Stimulated activated naive B cell treated with anti-CD40 and anti-IgM and Interleukin-4, amounts not matched to agents 10 μg/mL and 1 μg/mL and 100 μg/mL, for 72 hours (primary cell): ENCODE measurements around the gene ANKRD61.
"Not testable (repeated sequence)": the region's sequence is repeated elsewhere in the genome, so short reads cannot be mapped to it uniquely, and the experiment has no call there.

Experiments used
- ATAC-seq, 2 donors: fragments of 150-1000 bp; cut with Tn5 transposase; replicated peaks; 2 replicates each; pipeline ENCODE4 v1.10.0; 2021; ENCODE audit warnings: moderate library complexity in 1 of 2
- DNase-seq: peaks from one replicate; pipeline ENCODE4 v3.0.0; 2021
- H3K27ac Mint-ChIP-seq: one replicate; pipeline ENCODE4 v1.8.0; 2022; ENCODE audit warnings: mild to moderate bottlenecking, mixed read lengths
- H3K27me3 Mint-ChIP-seq, 2 donors: one replicate each; pipeline ENCODE4 v1.8.0; 2022; ENCODE audit warnings: mixed read lengths in 2 of 2
- H3K36me3 Mint-ChIP-seq, 2 donors: one replicate each; pipeline ENCODE4 v1.8.0; 2022; ENCODE audit warnings: mixed read lengths in 2 of 2, mild to moderate bottlenecking in 1 of 2
- H3K4me1 Mint-ChIP-seq, 2 donors: one replicate each; pipeline ENCODE4 v1.8.0; 2022; ENCODE audit warnings: mixed read lengths in 2 of 2, mild to moderate bottlenecking in 1 of 2
- H3K4me3 Mint-ChIP-seq, 2 donors: one replicate each; pipeline ENCODE4 v1.8.0; 2022; ENCODE audit warnings: mild to moderate bottlenecking in 2 of 2, mixed read lengths in 2 of 2, moderate library complexity in 1 of 2
- H3K9me3 Mint-ChIP-seq, 2 donors: one replicate each; pipeline ENCODE4 v1.8.0; 2022; ENCODE audit warnings: mixed read lengths in 2 of 2, mild to moderate bottlenecking in 1 of 2

ANKRD61 gene

GRCh38 chr7:6022707-6023106 lies 8.5 kb upstream of the ANKRD61 start:
- Mint-ChIP-seq H3K36me3 (peaks cover 60 to 77% of the 10 kb centered on the region in 2 donors), H3K27ac (no peak overlapping the region), H3K9me3 (no peaks in the 10 kb centered on the region), H3K27me3 (no peaks in the 10 kb centered on the region), H3K4me1 (peaks cover 25 to 26% of the 10 kb centered on the region in 2 donors), H3K4me3 (no peak overlapping the region)
- DNase-seq (no peak), ATAC-seq (no peak)

- no peak overlapping the region for H3K4me3 Mint-ChIP-seq
- peaks cover 25 to 26% of the 10 kb centered on the region in 2 donors for H3K4me1 Mint-ChIP-seq
- DNase-seq (no peak), ATAC-seq (no peak)
- no peaks in the 10 kb centered on the region for H3K27me3 Mint-ChIP-seq
- H3K9me3 Mint-ChIP-seq, result no peaks in the 10 kb centered on the region
- peaks cover 61 to 84% of the 10 kb centered on the region in 2 donors for H3K36me3 Mint-ChIP-seq
- peak overlapping the region; percentile 21 for H3K27ac Mint-ChIP-seq
Observed at GRCh38 chr7:6023974-6024435, 7.2 kb upstream of the ANKRD61 start.

DNA sequence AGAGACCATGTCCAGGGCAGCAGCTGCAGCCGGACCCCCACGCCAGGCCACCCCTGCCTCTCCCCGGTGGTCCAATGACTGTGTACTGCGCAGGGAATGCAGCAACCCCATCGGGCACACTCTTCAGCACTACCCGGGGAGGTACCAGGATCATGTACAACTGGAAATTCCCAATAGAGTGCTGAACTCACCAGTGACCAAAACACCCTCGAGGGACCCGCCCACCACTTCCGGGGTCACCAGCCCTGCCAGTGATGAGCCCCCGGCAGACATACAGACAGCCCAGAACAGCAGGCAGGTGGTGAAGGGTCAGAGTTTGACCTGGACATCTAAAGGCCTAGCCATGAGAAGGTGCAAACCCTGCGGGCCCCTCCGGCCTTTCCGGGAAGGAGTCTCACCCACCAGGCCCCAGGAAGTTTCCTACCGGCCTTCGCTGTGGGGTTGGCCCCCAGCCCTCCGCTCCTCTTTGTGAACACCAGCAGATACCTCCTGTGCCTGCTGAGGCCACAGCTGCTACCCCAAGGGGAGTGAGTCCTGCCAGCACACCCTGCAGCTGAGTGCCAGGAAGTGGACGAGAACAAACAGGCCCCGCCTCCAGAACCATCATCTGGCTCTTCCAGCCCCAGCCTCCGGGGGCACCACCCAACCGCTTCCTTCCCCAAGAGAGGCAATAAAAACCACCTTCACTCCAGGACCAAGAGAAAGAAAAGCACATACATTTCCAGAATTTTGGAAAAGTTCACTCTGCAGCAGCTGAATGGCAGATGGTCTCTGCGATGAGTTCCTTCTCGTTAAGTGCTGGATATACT lies 5.0 kb upstream of the ANKRD61 start:
- peak overlapping the region; percentile 84 for H3K4me3 Mint-ChIP-seq
- peak; percentile 86 for ATAC-seq
- H3K36me3 Mint-ChIP-seq, result peaks cover 52 to 70% of the 10 kb centered on the region in 2 donors
- H3K9me3 Mint-ChIP-seq, result no peaks in the 10 kb centered on the region
- H3K4me1 Mint-ChIP-seq, result peaks cover 25 to 26% of the 10 kb centered on the region in 2 donors
- H3K27ac Mint-ChIP-seq, result peak overlapping the region; percentile 96
- no peaks in the 10 kb centered on the region for H3K27me3 Mint-ChIP-seq
- peak; percentile 65 for DNase-seq

DNA sequence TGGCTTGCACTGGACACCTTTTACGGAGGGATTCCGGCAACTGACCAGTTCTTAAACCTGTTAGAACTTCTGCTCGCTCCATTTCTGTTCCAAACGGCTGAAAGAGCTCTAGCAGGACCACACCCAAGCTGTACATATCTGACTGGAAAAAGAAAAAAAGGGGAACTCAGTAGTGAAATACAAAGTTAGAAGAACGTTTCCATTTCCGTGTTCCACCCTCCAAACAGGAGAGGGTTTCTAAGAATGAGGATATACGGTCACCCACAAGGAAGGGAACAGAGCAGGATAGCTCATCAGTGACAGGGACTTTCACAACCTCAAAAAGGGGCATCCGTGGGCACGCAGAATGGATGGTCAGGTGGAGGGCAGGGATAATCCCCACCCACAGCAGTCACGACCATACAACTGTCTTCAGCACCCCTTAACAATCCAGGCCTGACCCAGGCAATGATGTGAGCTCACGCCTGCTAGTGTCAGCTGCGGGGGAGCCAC lies 4.3 kb upstream of the ANKRD61 start:
- ATAC-seq (peak; percentile 77), DNase-seq (peak; percentile 67)
- peaks cover 51 to 70% of the 10 kb centered on the region in 2 donors for H3K36me3 Mint-ChIP-seq
- H3K4me3 Mint-ChIP-seq, result peak overlapping the region; percentile 84
- peak overlapping the region; percentile 96 for H3K27ac Mint-ChIP-seq
- H3K27me3 Mint-ChIP-seq, result no peaks in the 10 kb centered on the region
- H3K9me3 Mint-ChIP-seq, result no peaks in the 10 kb centered on the region
- H3K4me1 Mint-ChIP-seq, result peaks cover 28 to 32% of the 10 kb centered on the region in 2 donors

DNA sequence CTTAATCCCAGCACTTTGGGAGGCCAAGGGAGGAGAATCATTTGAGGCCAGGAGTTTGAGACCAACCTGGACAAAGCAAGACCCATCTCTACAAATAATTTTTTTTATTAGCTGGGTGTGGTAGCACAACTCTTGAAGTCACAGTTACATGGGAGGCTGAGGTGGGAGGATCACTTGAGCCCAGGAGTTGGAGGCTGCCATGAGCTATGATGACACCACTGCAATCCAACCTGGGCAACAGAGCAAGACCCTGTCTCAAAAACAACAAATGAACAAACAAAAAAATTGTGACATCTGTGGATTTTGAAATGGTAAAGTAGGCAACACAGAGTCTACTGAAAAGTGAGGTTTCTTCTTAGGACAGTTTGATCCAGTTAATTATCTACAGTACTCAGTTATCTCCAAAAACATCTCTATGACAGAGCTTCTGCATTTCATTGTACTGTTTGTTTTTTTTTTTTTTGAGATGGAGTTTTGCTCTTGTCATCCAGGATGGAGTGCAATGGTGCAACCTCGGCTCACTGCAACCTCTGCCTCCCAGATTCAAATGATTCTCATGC lies 3.3 kb upstream of the ANKRD61 start:
- H3K4me1 Mint-ChIP-seq, result peaks cover 27 to 33% of the 10 kb centered on the region in 2 donors
- DNase-seq (no peak), ATAC-seq (no peak)
- H3K27ac Mint-ChIP-seq, result peak overlapping the region; percentile 96
- H3K9me3 Mint-ChIP-seq, result no peaks in the 10 kb centered on the region
- H3K4me3 Mint-ChIP-seq, result no peak overlapping the region
- H3K36me3 Mint-ChIP-seq, result peaks cover 54 to 64% of the 10 kb centered on the region in 2 donors
- no peaks in the 10 kb centered on the region for H3K27me3 Mint-ChIP-seq

GRCh38 chr7:6028563-6028962 lies 2.6 kb upstream of the ANKRD61 start:
- peaks cover 52 to 61% of the 10 kb centered on the region in 2 donors for H3K36me3 Mint-ChIP-seq
- no peak overlapping the region for H3K4me3 Mint-ChIP-seq
- no peaks in the 10 kb centered on the region for H3K27me3 Mint-ChIP-seq
- H3K9me3 Mint-ChIP-seq, result no peaks in the 10 kb centered on the region
- H3K4me1 Mint-ChIP-seq, result peaks cover 27 to 33% of the 10 kb centered on the region in 2 donors
- H3K27ac Mint-ChIP-seq, result peak overlapping the region; percentile 2
- no peak for ATAC-seq
- no peak for DNase-seq

DNA sequence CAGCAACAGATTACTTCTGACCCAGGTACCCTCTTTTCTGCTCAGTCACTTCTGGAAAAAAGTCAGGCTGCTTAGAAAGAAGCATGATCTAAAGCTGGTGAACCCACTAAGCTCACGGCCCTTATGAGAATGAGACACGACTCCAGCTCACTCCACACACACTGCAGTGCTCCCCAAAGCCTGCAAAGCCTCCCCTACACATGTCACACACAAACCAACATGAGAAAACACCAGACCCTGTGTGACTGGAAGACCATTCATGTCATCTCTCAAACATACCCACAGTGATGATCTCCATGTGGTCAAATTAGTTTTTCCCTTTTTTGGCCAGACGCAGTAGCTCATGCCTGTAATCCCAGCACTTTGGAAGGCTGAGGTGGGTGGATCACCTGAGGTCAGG lies 391 bp downstream of the ANKRD61 start:
- Mint-ChIP-seq H3K4me1 (peaks cover 15 to 17% of the 10 kb centered on the region in 2 donors), H3K27ac (peak overlapping the region; percentile 57), H3K27me3 (no peaks in the 10 kb centered on the region), H3K4me3 (no peak overlapping the region), H3K36me3 (peaks cover 49 to 59% of the 10 kb centered on the region in 2 donors), H3K9me3 (no peaks in the 10 kb centered on the region)
- DNase-seq, result no peak
- ATAC-seq, result no peak

- Mint-ChIP-seq H3K36me3 (peaks cover 43 to 53% of the 10 kb centered on the region in 2 donors), H3K4me3 (no peak overlapping the region), H3K27me3 (no peaks in the 10 kb centered on the region), H3K4me1 (peaks cover 9 to 11% of the 10 kb centered on the region in 2 donors), H3K27ac (no peak overlapping the region), H3K9me3 (no peaks in the 10 kb centered on the region)
- DNase-seq, result no peak
- ATAC-seq, result no peak
Observed at GRCh38 chr7:6032167-6032566, 991 bp downstream of the ANKRD61 start.

- peak overlapping the region; percentile 37 for H3K27ac Mint-ChIP-seq
Observed at GRCh38 chr7:6032641-6033040, 1.5 kb downstream of the ANKRD61 start.

DNA sequence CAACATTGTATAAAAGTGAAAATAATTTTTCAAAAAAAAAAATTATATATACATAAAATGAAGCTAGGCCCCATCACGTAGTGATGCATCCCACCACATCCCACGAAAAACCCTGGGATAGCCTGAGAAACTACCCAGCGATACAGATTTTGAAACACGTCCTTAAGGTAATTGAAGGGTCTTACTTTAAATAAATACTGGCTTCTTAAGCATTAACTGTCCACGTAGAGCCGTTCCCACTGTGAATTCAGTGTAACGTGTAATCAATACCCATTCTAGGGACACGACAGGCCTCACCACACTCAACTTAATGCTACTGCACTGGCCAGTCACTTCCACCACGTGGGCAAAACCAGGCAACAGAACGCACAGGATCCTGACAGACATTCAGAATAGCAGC lies 4.0 kb downstream of the ANKRD61 start:
- H3K4me3 Mint-ChIP-seq, result no peak overlapping the region
- ATAC-seq, result no peak
- peak overlapping the region; percentile 70 for H3K27ac Mint-ChIP-seq
- no peak for DNase-seq
- no peaks in the 10 kb centered on the region for H3K9me3 Mint-ChIP-seq
- peaks cover 7 to 8% of the 10 kb centered on the region in 2 donors for H3K4me1 Mint-ChIP-seq
- H3K36me3 Mint-ChIP-seq, result peaks cover 38 to 42% of the 10 kb centered on the region in 2 donors
- H3K27me3 Mint-ChIP-seq, result no peaks in the 10 kb centered on the region

More at GRCh38 chr7:6032641-6033040, 1.5 kb downstream of the ANKRD61 start:
- peaks cover 6 to 7% of the 10 kb centered on the region in 2 donors for H3K4me1 Mint-ChIP-seq
- H3K27me3 Mint-ChIP-seq, result no peaks in the 10 kb centered on the region
- ATAC-seq, result no peak
- no peak overlapping the region for H3K4me3 Mint-ChIP-seq
- DNase-seq, result no peak
- peaks cover 39 to 48% of the 10 kb centered on the region in 2 donors for H3K36me3 Mint-ChIP-seq
- no peaks in the 10 kb centered on the region for H3K9me3 Mint-ChIP-seq

GRCh38 chr7:6035686-6036085 lies 4.5 kb downstream of the ANKRD61 start:
- Mint-ChIP-seq H3K27me3 (no peaks in the 10 kb centered on the region), H3K36me3 (peaks cover 40 to 44% of the 10 kb centered on the region in 2 donors), H3K4me3 (no peak overlapping the region), H3K4me1 (peaks cover 7 to 9% of the 10 kb centered on the region in 2 donors), H3K9me3 (no peaks in the 10 kb centered on the region), H3K27ac (no peak overlapping the region)
- DNase-seq (no peak), ATAC-seq (no peak)

DNA sequence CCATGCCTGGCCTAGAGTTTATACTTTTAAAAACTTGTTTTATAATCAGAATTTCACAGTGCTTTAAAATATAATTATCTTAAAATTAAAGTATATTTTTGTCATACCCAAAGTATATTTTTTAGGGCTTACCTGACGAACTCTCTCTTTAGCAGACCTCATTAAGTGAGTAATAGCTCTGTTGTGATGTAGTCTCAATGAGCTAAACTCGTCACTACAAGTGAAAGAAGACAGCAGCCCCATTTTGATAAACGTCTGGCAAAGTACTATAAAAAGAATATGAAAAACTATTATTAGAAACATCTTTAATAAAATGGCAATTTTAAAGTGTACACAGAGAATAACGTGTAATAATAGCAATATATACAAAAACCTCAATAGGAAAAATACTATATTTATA lies 18.6 kb downstream of the ANKRD61 start:
- peaks cover 8 to 25% of the 10 kb centered on the region in 2 donors for H3K36me3 Mint-ChIP-seq
- no peak for ATAC-seq

DNA sequence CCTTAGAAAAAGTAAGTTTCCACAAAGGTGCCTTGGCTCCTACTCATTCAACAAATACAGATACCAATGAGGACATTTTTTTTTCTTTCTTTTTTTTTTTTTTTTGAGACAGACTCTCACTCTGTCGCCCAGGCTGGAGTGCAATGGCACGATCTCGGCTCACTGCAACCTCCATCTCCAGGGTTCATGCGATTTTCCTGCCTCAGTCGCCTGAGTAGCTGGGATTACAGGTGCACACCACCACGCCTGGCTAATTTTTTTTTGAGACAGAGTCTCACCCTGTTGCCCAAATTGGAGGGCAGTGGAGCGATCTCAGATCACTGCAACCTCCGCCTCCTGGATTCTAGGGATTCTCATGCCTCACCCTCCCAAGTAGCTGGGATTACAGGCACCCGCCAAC lies 20.0 kb downstream of the ANKRD61 start:
- not testable (repeated sequence) for ATAC-seq, H3K4me3 Mint-ChIP-seq, H3K27me3 Mint-ChIP-seq, H3K27ac Mint-ChIP-seq, H3K9me3 Mint-ChIP-seq, H3K4me1 Mint-ChIP-seq, DNase-seq
- H3K36me3 Mint-ChIP-seq, result peaks cover 8 to 26% of the 10 kb centered on the region in 2 donors

More for the DNA sequence above, 18.6 kb downstream of the ANKRD61 start:
- Mint-ChIP-seq H3K4me3 (no peak overlapping the region), H3K4me1 (peaks cover 0 to 3% of the 10 kb centered on the region in 2 donors), H3K9me3 (no peaks in the 10 kb centered on the region), H3K27ac (no peak overlapping the region), H3K27me3 (no peaks in the 10 kb centered on the region)
- no peak for DNase-seq

DNA sequence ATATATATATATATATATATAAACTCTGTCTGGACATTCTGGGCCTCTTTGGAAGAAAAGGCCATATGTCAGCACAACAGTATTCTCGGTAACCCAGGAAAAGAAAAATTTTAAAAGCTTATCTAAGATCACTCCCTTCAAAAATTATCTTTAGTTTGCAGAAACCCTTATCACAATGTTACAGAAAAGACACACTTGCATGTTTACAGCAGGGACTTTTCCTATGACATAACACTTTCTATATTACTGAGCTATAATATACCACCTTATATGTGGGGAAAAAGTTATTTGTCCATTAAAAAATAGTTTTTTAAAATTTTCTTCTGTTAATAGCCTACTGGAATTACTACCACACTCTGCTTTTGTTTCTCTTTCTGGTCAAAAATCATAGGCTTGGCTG lies 25.4 kb downstream of the ANKRD61 start:
- Mint-ChIP-seq H3K27ac (no peak overlapping the region), H3K4me1 (peaks cover 5 to 25% of the 10 kb centered on the region in 2 donors), H3K27me3 (no peaks in the 10 kb centered on the region), H3K4me3 (no peak overlapping the region), H3K36me3 (peaks cover 0 to 11% of the 10 kb centered on the region in 2 donors), H3K9me3 (no peaks in the 10 kb centered on the region)
- DNase-seq (no peak), ATAC-seq (no peak)
